ENCODE measurements around the gene RTN4R.

GRCh38 chr22:20211409-20211996, 56.6 kb downstream of the RTN4R start:
- TF ChIP-seq AHR (CRISPR knock-in tag; IDR thresholded peaks at IDR 0.05) (no peak), SETDB1 (CRISPR knock-in tag; IDR thresholded peaks at IDR 0.05; ENCODE audit: borderline replicate concordance) (no peak), CENPT (CRISPR knock-in tag; IDR thresholded peaks at IDR 0.05; ENCODE audit: low read depth) (no peak), ZZZ3 (CRISPR knock-in tag; IDR thresholded peaks at IDR 0.05; ENCODE audit: borderline replicate concordance) (no peak), PATZ1 (CRISPR knock-in tag; IDR thresholded peaks at IDR 0.05) (no peak), SUZ12 (IDR thresholded peaks at IDR 0.05; ENCODE audit: low read depth, low read length) (no peak), ZNF776 (CRISPR knock-in tag; IDR thresholded peaks at IDR 0.05) (no peak), POLR2AphosphoS5 (IDR thresholded peaks at IDR 0.05; ENCODE audit: low read depth, low read length) (no peak), CTCF (CRISPR knock-in tag; IDR thresholded peaks at IDR 0.05) (no peak), IRF9 (CRISPR knock-in tag; IDR thresholded peaks at IDR 0.05; ENCODE audit: borderline replicate concordance) (no peak)

Measured in HepG2 (cell line).